HG03066 (cell line): ENCODE data around the gene HOXC5.

Experiments used
- ATAC-seq: cut with Tn5 transposase; IDR thresholded peaks from one replicate; pipeline ENCODE4 v1.9.1; 2021; ENCODE audit warnings: low read depth; ENCODE audit not compliant: unreplicated experiment

Gene HOXC5

DNA sequence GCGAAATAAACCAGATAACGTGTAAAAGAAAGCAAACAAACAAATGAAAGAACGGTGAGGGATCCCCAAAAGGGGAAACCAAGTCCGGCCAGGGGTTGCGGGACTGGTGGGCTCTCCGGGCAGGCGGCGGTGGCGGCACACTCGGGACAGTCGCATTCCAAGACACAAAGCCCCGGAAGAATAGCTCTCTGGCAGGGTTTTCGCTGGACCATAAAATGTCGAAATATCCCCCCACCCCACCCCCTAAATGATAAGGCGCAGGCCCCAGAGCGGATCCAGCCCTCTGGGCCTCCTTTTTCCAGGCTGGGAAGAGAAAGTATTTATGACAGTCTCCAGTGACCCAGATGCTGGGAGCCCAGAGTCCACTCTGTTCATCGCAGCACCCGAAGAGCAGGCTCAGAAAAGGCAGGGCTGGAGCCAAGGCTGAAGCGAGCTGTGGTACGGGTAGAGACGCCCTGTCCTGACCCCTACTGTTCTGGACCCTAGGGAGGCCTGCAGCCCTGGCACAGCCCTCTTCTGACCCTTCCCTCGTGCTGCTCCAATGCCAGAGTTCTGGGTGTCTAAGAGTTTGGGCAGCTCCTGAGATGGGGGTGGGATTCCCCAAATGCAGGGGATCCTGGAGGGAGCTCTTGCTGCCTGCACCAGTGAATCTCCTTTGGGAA lies 26.2 kb upstream of the HOXC5 start:
- ATAC-seq: no peak

DNA sequence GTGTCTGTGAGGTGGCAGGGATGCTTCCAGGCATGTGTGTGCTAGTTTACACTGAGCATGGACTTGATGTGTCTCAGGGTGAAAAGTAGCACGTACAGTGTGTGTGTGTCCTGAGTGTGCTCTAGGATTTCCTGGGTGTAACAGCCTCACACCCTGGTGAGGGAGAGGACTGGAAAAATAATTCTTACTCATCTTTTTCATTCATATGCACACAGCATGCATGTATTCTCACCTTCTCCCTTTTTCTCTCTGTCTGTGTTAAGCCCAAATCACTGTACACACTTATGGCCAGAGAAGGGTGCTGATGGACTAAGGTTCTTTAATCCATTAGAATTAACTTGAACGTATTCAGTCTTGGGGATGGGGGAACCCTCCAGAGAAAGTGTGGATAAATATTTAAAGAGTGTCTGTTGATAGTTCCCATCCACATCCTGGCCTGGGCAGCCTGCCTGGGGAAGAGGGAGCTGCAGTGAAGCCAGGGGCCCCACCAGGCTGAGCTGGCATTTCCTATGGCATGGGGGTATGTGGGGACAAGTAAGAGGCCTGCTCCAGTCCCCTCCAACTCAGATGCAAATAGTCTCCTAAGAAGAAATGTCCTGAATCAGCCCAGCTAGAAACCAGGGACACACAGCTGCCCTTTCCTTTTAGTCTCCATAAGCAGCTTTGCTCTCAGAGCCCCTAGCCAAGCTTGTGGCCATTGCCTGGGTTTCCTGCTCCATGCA lies 25.2 kb upstream of the HOXC5 start:
- ATAC-seq: no peak

DNA sequence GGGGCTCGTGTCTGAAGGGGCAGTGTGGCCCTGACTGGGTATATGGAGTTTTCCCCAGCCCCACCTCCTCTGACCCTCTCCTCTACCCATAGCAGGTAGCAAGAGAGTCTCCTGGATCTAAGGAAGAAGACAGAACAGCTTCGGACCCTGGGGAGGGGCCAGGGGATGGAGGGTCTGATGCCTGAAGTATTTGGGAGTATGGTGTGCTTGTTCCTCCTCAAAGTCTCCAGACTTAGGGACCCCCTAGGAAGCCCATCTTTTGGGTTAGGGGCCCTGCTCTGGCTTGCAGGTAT lies 24.6 kb upstream of the HOXC5 start:
- no peak for ATAC-seq

DNA sequence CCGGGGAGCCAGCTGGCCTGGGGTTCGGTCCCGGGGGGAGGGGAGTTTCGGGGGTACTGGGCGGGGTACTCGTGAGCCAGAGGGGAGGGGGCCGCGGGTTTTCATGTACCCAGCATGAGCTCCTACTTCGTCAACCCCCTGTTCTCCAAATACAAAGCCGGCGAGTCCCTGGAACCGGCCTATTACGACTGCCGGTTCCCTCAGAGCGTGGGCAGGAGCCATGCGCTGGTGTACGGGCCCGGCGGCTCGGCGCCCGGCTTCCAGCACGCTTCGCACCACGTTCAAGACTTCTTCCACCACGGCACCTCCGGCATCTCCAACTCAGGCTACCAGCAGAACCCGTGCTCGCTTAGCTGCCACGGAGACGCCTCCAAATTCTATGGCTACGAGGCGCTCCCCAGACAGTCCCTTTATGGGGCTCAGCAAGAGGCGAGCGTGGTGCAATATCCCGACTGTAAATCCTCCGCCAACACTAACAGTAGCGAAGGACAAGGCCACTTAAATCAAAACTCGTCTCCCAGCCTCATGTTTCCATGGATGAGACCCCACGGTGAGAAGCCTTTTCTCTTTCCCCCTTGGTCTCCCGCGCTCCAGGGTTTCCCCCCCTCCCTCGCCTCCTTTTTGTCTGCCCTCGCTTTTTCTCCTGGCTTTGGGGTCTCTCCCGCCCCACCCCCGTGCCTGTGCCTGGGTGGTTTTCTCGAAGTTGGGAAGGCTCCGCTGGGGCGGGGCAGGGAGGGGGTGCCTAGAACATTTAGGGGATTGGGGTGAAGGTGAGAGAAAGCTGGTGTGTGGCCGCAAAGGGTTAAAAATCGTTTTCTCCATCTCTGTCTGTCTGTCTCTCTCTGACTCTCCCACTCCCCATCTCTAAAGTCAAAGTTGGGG lies 23.4 kb upstream of the HOXC5 start:
- no peak for ATAC-seq

DNA sequence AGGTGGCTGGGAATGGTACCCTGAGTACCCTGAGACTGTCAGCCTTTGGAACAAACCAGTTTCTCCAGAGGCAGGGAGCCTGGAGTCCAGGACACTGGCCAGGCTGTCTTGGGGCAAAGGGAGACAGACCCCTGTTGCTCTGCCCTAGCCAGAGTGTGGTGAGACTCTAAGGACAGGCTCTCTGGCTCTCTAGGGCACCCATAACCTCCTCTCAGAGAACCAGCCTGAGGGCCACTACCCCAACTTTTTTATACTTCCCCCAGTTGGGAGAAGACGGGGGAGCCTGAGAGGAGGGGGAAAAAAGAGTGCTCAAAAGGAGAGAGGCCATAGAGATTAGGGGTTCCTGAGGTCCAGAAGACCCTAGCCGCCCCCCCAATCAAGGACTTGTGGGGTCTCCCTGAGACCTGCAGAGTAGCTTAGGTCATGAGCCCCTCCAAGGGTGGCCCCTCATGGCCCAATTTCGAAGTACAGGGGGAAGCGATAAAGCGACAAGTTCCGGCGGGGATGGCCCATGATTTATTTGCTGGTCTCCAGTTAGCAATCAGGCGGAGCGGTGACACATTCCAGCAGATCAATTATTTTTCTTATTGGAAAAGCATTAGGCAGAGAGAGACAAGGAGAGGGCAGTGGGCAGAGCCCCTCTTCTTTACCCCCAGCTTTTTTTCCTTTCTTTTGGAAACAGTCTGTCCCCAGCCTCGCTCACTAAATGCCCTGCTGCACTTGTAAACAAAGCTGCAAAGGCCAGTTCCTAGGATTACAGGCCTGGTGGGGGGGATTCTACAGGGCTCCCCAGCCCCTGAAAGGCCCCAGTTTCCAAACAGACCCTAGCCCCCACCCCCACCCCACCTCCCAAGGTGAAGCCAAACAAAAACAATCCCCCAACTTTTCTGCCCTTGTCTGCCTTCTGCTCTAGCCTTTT lies 22.5 kb upstream of the HOXC5 start:
- no peak for ATAC-seq

DNA sequence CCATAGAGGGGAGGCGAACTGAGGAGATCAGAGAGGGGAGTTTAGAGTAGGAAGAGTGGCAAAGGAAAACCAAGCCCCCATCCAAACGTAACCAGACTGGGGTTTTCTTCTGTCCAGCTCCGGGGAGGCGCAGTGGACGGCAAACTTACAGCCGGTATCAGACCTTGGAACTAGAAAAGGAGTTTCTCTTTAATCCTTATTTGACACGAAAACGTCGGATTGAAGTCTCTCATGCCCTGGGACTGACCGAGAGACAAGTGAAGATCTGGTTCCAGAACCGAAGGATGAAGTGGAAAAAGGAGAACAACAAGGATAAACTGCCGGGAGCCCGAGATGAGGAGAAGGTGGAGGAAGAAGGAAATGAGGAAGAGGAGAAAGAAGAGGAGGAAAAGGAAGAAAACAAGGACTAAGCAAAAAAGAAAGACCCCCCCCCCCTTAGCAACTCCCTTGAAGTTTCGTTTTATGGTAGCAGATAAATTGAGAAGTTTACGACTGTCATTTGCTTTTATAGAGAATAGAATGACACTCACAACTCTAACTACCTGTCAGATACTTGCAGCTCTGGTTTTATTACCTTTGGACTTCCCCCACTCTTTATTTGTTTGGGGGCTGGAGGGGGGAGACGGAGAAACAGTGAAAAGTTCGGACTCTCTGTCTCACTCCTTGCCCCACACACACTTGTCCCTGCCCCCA lies 21.7 kb upstream of the HOXC5 start:
- ATAC-seq: no peak

DNA sequence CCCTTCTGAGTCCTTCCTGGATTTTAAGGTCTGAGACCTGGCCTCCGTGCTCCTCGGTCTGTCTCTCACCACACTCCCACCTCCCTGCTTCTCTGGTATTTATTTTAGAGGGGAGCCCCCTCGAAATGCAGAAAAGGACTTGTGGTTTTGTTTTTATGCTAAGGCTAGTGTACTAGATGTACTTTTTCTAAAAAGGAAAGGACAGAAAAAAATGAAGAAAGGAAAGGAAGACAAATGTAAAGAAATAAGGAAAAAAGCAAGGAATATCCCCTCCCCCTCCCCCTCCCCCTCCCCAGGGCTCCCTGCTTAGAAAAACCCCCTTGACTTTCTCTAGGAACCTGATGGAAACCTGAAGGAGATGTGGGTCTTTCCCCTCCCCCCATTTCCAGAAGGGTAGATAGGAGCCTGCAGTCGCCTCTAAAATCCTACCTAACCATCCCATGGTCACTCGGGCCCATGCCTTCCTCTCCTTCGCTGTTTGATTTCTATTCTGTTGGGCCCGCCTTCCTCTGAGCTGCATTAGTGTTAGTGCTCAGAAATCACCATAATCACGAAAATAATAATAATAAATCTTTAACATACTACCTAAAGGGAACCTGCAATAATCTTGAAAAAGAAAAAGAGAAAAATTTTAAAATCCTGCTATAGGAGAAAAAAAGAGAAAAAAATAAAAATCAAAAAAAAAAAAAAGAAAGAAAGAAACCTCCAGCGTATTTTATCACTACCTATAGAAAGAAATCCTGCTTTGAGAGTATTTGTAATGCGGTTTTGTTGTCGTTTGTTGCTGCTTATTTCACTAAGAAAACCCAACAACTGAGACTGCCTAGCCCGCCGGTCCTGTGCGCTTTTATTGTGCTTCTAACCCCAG lies 21.0 kb upstream of the HOXC5 start:
- no peak for ATAC-seq

DNA sequence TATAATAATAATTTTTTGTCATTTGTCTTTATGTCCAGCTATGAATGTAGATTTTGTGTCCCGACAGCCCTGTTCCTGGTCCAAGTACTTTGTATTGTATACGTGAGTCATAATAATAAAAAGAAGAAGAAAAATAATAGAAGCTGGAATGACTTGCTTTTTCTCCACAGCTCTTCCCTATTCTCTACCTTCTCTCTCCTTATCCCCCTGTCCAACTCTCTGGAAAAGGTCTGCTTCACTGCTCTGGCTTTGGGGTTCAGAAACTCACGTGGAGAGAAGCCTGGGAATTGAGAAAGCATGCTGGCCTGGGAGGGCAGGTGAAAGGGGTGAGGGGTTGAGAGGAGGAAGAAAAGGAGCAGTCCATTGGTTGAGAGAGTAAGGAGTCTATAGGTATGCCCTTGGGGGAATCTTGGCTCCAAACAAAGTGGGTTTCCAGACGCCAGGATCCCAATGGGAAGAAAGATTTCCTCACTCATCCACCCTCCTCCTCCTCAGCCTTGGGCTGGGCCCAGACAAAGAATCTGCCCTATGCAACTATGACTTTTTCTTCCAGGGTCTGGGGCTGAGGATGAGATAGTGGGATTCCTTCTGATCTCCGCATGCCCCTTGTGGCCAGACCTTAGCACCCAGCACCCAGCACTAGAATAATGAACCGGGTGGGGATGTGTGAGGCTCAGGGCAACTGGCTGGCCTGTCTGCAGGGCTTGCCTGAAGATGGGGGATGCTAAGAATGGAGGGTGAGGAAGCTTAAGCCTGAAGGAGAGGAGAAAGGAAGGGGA lies 20.0 kb upstream of the HOXC5 start:
- no peak for ATAC-seq

DNA sequence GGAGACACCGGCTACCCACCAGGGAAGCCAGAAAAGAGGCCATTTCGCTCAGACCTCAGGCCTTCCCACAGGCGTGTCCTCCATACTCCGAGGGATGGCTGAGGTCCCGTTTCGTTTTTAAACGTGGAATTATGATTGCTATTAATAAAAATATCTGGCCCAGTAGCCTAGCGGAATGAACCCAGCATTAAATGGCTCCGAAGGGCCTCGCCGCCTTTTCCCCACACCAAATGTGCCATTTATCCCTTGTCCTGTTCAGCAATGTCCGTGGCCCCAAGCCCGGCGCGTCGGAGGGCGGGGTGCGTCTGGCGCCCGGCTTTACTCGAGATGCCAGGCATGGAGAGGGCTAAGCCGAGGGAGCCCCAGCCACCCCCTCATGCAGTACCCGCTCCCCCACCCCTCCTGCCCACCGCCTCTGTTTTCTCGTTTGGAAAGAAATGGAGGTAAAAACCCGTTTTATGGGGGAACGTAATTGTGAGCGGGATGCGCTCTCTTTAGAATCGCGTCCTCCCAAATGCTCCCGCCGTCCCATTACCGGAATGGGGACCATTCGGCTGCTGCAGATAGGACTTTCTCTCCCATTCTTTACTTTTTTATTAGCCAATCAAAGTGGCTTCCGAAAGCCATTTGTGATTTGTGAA lies 18.4 kb upstream of the HOXC5 start:
- ATAC-seq: no peak

DNA sequence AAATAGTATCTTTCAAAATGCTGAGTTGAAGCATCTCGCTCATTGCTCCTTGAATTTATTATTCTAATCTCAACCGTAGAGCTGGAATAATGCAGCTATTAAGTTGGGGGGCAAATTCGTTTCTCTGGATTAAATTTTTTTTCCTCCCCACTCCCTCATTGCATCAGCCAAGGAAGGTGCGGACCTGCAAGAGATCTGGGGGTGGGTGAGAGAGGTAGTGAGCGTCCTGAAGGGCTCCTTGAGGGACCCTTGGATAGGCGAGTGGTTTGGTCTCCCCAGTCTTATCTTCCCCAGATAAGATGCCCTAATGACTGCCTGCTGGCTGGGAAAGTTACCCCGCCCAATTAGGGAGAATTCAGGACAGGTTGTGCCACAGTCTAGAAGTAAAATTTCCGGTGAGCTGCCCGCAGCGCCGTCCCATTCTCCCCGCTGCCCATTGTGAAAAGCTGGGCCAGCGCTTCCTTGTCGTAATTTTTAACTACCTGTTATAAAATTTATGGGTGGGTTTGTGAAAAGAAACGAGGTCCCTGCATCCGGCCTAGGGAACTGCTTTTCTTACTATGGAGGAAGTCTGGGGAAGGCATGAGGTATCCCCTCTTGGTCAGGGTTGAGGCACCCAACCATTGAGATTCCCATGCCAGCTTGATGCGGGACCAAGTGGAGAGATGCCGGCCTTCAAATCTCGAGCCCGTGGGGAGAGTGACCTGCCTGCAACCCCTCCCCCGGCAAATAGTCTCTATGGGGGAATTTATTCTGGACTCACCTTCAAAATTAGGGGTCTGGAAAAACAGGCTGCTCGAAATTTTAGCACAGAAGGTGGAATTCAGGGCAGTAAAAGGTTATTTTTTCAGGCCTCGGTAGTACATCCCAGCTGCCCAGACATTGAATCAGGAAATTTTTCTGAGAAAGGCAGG lies 17.6 kb upstream of the HOXC5 start:
- ATAC-seq: no peak

DNA sequence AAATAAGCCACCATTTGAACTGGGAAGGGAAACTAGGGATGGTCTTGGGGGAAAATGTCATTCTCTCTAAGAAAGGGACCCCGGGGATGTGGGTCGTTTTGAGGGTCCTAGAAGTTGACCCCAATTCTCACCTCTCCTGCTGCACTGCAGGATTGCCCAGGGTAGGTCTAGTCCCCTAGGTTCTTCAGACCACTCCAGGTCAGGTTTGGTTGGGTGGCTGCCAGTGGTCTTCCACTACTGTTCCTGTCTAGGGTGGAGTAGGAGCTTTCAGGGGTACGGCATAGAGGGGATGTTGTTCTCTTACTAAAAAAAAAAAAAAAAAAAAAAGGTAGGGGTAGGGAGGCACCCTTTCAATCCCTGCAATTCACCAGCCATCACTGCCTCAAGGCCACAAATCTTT lies 16.8 kb upstream of the HOXC5 start:
- ATAC-seq: no peak

DNA sequence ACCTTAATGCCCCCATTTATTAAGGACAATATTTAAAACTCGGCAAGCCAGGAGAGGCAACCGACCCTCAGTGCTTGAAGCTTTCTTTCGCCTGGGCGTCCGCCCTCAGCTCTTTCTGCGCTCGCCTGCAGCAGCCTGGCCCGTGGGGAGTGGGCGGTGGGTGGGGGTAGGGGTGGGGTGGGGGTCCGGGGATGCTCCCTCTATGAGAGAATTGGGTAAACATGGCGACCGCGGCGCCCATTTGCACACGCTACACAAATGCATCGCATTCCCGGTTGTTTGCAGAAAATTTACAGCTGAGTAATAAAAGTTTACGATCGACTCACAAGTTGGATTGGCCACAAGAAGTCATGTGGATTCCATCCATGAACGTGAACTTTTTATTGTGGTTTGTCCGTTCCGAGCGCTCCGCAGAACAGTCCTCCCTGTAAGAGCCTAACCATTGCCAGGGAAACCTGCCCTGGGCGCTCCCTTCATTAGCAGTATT lies 16.3 kb upstream of the HOXC5 start:
- no peak for ATAC-seq

DNA sequence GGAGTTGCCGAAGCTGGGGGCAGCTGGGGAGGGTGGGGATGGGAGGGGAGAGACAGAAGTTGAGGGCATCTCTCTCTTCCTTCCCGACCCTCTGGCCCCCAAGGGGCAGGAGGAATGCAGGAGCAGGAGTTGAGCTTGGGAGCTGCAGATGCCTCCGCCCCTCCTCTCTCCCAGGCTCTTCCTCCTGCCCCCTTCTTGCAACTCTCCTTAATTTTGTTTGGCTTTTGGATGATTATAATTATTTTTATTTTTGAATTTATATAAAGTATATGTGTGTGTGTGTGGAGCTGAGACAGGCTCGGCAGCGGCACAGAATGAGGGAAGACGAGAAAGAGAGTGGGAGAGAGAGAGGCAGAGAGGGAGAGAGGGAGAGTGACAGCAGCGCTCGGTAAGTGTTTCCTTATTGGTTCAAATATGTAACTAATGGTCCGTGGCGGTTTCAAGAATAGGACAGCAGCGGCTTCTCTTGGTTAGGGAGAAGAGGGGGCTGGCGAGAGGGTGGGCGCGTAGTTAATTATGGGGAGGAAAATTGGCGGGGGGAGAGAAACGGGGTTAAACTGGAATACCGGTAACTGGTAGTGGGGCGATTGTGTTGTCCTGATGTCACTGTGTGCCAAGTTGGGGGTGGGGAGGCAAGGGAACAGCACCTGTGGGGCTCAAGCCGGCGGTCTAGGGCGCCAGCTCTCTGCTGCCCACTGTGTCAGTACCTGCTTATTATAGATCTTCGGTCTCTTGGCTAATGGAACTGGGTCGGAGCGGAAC lies 15.6 kb upstream of the HOXC5 start:
- peak; percentile 37 for ATAC-seq

DNA sequence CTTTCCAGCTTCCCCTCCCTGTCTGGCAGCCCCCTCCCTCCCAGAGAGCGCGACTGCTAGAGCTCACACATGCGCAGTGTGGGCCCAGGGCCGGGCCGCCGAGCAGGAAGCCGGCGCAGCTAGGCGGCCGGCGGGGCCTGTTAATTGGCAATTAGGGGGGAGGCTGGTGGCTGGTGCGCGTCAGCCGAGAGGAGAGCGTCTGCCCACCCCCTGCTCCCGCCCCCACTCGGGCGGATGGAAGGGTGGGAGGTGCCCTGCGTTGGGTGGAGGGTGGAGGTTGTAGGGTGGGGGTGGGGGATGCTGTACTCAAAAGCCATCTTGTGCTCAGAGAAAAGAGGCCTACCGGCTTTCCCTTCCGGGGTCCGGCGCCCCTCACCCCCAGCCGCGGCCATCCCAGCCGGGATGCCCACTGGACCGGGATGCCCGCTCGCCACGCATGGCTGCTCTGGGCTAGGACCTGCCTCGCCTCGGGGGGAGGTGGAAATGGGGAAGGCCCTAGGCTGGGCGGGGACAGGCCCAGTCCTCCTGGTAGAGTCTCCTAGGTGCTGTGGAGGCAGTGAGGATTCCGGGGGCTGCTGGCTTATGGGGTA lies 14.9 kb upstream of the HOXC5 start:
- ATAC-seq: peak; percentile 90

DNA sequence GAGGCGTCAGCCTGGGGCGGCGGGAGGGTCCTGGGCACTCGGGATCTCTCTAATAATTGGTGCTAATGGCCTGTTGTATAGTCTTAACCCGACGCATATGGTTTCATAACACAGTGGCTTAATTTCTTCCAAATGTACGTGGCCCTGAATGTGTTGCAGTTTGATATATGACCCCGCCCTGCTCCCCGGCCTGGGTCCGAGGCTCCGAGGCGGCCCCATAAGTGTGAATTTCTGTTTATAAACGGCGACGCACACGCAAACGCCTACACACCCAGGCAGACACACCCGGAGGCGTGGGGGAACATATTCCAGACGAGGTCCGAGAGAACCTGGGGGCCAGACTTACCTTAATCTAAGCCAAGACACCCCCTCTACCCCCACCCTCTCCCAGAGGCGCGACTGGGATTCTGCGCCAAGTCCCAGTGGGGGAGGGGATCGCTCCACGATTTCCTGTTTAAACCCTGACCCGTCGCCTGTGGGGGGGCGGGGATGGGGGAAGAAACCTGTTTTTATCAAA lies 14.3 kb upstream of the HOXC5 start:
- no peak for ATAC-seq
